K562 (cell line): ENCODE data around the gene PITX2.

Experiments
- ATF6 ChIP-seq: sonication (generic); formaldehyde crosslinking; IDR thresholded peaks from 2 replicates; pipeline ENCODE4 v1.4.0; 2020; ENCODE audit warnings: mild to moderate bottlenecking, missing genetic modification reagents
- POLR2A ChIP-seq: fragments of 450-650 bp; conservative IDR thresholded peaks from 2 replicates; pipeline ENCODE4 v1.6.1; 2016
- SIRT6 ChIP-seq: IDR thresholded peaks from one replicate; pipeline ENCODE4 v1.6.1; 2012; ENCODE audit warnings: low read depth, mild to moderate bottlenecking, control low read depth, inconsistent platforms, low read length, moderate library complexity
- TAF1 ChIP-seq: IDR thresholded peaks from 2 replicates; pipeline ENCODE4 v1.6.1; 2011; ENCODE audit warnings: mild to moderate bottlenecking, low read length, moderate library complexity; ENCODE audit not compliant: insufficient read depth, control insufficient read depth, severe bottlenecking; ENCODE audit errors: extremely low read depth

- no peak for TF ChIP-seq SIRT6
- no peak for TF ChIP-seq POLR2A
- no peak for TF ChIP-seq TAF1
- TF ChIP-seq ATF6 (CRISPR knock-in tag): no peak
These were observed 45.8 kb upstream of the PITX2 start for GRCh38 chr4:110668463-110669235.
